ENCODE measurements around the gene FOXQ1.

- TF ChIP-seq GATA2 (IDR thresholded peaks at IDR 0.05; ENCODE audit: low read depth, low read length) (no peak), GATA3 (IDR thresholded peaks at IDR 0.05; ENCODE audit: low read depth, low read length) (no peak)
These were observed 21.1 kb upstream of the FOXQ1 start for GRCh38 chr6:1290805-1291204.

Data from SH-SY5Y (cell line).